HG03342 (cell line): ENCODE results near the gene PLCB1.

Experiments used
- ATAC-seq: cut with Tn5 transposase; IDR thresholded peaks from one replicate; pipeline ENCODE4 v1.9.1; 2021; ENCODE audit warnings: mild to moderate bottlenecking, moderate library complexity; ENCODE audit not compliant: unreplicated experiment

The PLCB1 gene

GRCh38 chr20:8242066-8242465 lies 110.0 kb downstream of the PLCB1 start:
- ATAC-seq = no peak

GRCh38 chr20:8242827-8243724 lies 111.0 kb downstream of the PLCB1 start:
- ATAC-seq = no peak

GRCh38 chr20:8244637-8245036 lies 112.6 kb downstream of the PLCB1 start:
- ATAC-seq = no peak

- ATAC-seq = no peak
Measured at GRCh38 chr20:8246153-8246552, 114.1 kb downstream of the PLCB1 start.

GRCh38 chr20:8246716-8247115 lies 114.7 kb downstream of the PLCB1 start:
- ATAC-seq = no peak

- ATAC-seq = no peak
Measured at GRCh38 chr20:8248051-8248450, 116.0 kb downstream of the PLCB1 start.

GRCh38 chr20:8249634-8250033 lies 117.6 kb downstream of the PLCB1 start:
- ATAC-seq = no peak

GRCh38 chr20:8250539-8251200 lies 118.6 kb downstream of the PLCB1 start:
- no peak for ATAC-seq

GRCh38 chr20:8251201-8251575 lies 119.1 kb downstream of the PLCB1 start:
- no peak for ATAC-seq

- no peak for ATAC-seq
Measured at GRCh38 chr20:8254911-8255582, 123.0 kb downstream of the PLCB1 start.

GRCh38 chr20:8255945-8256632 lies 124.0 kb downstream of the PLCB1 start:
- ATAC-seq = no peak

GRCh38 chr20:8260837-8261251 lies 128.8 kb downstream of the PLCB1 start:
- ATAC-seq = no peak

- ATAC-seq = no peak
Measured at GRCh38 chr20:8262721-8263120, 130.7 kb downstream of the PLCB1 start.

- ATAC-seq = no peak
Measured at GRCh38 chr20:8265588-8265987, 133.5 kb downstream of the PLCB1 start.

- ATAC-seq = no peak
Measured at GRCh38 chr20:8267009-8267408, 134.9 kb downstream of the PLCB1 start.

GRCh38 chr20:8271727-8272126 lies 139.7 kb downstream of the PLCB1 start:
- ATAC-seq = no peak

- ATAC-seq = no peak
Measured at GRCh38 chr20:8272766-8273165, 140.7 kb downstream of the PLCB1 start.

GRCh38 chr20:8284902-8285301 lies 152.8 kb downstream of the PLCB1 start:
- no peak for ATAC-seq

GRCh38 chr20:8287340-8287739 lies 155.3 kb downstream of the PLCB1 start:
- no peak for ATAC-seq

- ATAC-seq = no peak
Measured at GRCh38 chr20:8291200-8291599, 159.1 kb downstream of the PLCB1 start.

- ATAC-seq = no peak
Measured at GRCh38 chr20:8291873-8292272, 159.8 kb downstream of the PLCB1 start.
